RPMI7951 (cell line): ENCODE data around the gene CAMK1. TPM values are rescaled to one million over a fixed set of nuclear protein-coding genes. Genes with fewer than 3 reads are reported as not detected.
A peak's percentile ranks its signal among the peaks of the same experiment; 100 is the strongest.
"Not testable (repeated sequence)": the region's sequence is repeated elsewhere in the genome, so short reads cannot be mapped to it uniquely, and the experiment has no call there.

Experiments used
- DNase-seq: peaks from one replicate; pipeline ENCODE4 v3.0.0-alpha.2; 2012; ENCODE audit warnings: low read depth
- total RNA-seq: library from RNA; depleted of rRNA; stranded (reverse); fragments of >200 nt; shearing (Covaris generic); gene quantifications from 2 replicates; pipeline ENCODE4 v1.2.3, GENCODE V29; 2014

The CAMK1 gene
- total RNA-seq, 1 experiment from 2014 or later = 40.4 TPM

DNA sequence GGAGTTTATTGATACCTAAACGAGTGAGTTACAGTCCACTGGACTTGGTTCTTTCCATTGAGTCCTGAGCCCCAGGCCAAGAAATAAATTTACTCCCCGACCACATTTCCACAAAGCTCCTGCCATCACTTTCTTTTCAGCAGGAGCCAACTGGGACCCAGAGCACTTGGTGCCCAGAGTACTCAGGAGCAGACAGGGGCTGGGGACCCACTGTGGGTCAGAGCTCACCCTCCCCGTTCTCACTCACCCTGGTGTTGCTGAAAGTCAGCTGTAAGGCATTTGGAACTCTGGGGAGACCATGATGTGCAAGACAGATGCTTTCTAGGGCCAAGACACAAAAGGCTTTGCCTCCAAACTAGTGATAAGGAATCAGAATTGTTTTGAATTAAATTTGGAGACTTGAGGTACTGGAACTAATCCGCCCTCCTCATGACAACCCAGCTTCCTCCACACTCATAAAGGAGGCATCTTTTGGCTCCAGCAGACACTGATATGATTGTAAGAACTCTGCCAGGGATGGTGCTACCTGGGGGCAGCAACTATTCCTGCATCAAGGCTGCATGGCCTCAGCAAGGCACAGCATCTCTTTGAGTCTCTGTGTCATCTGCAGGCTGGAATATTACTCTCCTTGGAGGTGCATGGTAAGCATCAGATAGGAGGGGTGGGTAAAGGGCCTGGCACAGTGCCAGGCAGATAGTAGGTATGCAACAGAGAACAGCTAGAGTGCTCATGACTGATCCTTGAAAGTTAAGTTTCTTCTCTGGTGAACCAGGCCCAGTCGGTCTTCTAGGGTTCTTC is 7.3 kb upstream of the CAMK1 start:
- no peak for DNase-seq

DNA sequence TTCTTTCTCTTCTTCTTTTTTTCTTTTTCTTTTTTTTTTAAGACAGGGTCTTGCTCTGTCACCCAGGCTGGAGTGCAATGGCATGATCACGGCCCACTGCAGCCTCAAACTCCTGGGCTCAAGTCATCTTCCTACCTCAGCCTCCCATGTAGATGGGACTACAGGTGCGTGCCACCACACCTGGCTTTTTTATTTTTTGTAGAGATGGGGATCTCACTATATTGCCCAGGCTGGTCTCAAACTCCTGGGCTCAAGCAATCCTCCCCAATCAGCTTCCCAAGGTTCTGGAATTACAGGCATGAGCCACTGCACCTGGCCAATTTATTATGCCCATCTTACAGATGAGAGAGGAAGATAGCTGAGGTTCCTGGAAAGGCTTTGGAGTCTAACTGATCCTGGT is 1.3 kb upstream of the CAMK1 start:
- DNase-seq = not testable (repeated sequence)

DNA sequence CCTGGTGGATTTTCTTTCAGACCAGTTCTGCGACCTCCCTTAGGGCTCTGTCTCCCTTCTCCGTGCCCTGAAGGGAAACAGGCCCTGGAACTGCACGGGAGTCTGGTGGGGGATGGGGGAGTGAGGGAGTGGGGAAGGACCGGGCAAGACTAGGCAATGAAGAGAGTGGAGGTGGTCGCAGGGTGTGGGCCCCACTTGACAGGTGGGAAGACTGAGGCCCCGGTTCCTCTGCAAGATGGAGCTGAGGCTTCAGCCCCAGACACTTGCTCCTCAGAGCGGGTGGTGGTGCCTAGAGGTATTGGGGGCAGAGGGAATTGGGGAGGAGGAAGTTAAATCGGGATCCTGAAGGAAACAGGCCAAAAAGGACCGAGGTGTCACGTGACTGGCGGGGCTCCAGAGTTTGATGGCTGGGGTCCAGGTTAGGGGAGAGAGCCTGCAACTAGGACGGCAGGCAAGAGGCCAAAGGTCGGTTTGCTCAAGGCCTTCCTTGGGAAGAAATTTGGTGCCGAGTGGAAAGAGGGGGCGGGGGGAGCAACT is 597 bp upstream of the CAMK1 start:
- DNase-seq = peak; percentile 27

DNA sequence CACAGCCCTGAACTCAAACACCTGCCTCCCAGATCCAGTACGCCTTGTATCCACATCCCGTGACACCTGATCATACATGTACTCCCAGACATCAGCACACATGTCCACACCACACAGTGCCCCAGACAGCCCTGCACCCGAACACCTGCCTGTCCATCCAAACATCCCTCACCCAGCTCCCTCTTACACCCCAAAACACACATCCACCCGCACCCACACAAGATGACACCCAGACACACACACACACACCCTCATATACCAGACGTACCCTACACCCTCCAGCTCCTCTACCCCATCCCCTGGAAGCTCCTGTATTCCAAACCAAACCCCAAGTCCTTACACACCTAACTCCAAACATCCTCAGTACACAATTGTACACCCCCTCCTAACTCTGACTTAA is 735 bp downstream of the CAMK1 start:
- no peak for DNase-seq

DNA sequence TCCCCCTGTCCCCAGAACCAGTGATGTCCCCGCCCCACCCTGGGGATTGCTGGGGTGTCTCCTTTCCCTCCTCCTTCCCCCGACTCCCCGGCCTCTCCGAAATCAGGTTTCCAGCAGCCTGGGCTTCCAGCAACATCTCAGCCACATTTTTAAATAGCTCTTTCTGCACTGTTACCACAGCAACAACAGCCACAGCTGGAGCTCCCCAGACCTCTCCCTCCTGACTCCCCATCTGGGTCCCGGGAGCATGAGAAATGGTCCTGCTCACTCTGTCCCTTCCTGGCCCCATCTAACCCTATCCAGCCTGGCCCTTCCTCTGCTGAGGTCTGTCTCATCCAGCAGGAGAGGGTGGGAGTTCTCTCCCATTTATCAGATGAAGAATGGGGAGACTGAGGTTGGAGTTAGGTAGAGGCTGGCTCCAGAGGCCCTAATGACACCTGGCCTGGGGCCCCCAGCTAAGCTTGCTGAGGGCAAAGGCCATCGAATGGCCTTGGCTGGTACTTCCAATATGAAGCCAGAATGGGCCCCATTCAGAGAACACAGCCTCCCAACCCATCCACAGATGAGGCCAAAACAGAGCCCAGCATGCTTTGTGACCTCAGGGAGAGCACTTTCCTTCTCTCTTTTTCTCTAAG is 1.5 kb downstream of the CAMK1 start:
- no peak for DNase-seq

DNA sequence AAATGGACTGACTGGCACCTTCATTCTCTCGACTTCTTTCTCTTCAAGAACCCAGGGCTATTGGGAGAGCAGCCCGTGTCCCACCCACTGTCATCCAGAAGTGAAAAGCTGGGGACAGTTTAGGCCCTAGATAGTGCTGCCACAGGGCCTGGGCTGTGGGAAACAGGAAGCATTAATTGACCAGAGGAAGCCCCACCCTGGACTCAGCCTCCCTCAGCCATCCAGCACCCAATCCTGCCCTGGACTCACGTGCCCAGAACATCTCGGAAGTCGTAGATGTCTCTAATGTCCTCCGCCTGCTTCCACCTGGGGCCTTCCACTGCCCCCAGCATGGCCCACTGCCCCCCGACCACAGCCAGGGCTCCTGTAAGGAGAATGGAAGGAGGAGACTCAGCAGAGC is 2.3 kb downstream of the CAMK1 start:
- DNase-seq = no peak

DNA sequence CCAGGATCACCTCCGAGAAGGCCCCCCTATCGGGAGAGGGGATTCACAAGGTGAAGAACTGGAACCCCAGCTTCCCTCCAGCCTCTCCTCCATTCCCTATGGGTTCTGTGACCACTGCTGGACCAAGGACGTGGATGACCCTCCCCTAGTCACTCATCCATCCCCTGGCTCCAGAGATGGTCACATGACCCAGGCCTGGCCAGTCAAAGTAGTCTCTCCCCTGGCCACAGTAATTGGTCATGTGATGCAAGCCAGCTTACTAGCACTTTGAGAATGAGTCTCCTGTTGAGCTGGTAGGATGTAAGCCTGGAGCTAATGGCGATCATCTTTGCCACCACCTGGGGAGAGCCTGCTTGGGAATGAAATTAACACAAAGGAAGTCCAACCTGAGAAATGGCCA is 3.9 kb downstream of the CAMK1 start:
- DNase-seq = no peak

DNA sequence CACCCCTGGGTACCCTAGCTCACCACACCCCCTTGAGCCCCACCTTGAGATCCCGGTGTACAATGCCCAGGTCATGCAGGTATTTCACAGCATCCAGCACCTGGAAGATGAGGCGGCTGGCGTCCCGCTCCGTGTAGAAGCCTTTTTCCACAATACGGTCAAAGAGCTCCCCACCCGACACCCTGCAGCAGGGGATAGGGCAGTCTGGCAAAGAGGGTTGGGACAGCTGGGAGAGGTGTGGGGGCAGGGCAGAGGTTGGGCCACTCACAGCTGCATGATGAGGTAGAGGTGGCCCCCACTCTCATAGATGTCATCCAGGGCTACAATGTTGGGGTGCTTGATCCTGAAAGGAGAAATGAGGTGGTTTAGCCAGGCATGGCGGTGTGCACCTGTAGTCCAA is 6.9 kb downstream of the CAMK1 start:
- no peak for DNase-seq

DNA sequence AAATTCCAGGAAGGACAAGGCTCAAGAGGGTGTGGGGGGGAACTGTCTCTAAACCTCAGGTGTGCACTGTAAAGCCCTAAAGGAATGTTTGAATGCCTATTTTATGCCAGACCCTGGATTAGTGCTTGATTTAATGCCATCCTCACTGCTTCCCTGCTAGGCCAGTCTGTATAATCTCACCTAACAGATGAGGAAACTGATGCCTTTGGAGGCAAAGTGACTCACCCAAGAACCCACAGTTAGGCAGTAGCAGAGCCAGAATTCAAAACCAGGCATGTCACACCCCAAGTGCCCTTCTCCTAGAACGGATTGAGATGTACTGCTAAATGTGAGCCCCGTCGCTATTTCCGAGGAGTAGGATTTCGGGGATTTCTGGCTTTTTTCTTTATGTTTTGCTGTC is 7.8 kb downstream of the CAMK1 start:
- DNase-seq = no peak

DNA sequence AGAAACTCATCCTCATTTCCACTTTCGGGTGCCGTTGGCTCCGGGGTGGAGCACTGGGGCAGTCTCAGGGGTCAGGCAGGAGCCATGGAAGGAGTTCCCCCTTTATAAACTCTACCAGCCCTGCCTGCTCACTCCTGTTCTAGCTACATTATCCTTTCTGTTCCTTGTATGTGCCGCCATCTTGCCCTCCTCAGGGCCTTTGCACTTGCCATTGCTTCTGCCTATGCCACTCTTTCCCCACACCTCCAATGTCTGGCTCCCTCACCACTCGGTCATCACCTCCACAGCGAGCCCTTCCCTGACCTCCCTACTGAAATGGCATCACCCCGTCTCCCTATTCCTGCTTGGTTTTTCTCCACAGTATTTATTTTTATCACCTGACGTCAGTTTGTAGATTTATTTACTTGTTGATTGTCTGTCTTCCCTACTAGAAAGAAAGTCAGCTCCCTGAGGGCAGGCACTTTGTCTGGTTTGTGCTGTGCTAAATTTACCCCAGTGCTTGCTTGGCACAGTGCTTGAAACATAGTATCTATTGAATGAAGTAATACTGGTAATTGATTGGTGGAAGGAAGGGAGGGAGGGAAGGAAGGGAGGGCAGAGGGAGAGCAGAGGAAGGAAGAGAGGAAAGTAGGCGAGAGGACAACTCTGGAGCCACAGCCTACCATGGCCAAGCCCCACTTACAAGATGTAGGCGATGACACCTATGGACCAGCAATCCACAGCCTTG is 8.8 kb downstream of the CAMK1 start:
- DNase-seq = no peak

DNA sequence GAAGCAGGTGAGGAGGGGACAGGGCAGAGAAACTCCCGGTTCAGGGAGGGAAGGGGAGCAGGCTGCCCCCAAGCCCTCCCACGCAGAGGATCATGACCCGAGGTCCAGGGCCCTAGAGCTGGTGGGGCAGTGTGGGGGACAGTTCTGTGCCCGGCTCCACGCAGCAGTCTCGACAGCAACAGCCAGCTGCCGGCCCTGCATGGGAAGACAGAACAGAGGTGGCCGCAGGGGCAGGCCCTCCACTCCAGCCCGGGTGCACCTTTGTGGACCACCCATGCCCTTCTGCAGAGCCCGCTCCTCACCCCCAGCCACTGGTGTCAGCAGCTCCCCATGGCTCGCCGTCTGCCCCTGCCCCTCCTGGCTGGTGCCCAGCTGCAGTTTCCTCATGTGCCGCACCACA is 12.3 kb downstream of the CAMK1 start:
- no peak for DNase-seq

DNA sequence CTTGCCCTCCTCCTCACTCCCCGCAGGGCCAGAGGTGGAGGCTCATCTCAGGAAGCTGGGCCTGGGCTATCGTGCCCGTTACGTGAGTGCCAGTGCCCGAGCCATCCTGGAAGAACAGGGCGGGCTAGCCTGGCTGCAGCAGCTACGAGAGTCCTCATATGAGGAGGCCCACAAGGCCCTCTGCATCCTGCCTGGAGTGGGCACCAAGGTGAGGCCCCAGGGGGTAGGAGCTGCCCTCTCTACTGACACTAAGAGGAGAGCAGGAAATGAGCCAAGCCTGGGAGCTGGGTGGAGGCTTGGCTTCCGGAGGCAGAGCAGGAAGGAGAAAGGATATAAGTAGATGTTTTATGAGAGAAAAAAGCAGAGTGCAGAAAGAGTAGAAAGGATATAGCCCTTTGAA is 15.1 kb downstream of the CAMK1 start:
- DNase-seq = no peak

DNA sequence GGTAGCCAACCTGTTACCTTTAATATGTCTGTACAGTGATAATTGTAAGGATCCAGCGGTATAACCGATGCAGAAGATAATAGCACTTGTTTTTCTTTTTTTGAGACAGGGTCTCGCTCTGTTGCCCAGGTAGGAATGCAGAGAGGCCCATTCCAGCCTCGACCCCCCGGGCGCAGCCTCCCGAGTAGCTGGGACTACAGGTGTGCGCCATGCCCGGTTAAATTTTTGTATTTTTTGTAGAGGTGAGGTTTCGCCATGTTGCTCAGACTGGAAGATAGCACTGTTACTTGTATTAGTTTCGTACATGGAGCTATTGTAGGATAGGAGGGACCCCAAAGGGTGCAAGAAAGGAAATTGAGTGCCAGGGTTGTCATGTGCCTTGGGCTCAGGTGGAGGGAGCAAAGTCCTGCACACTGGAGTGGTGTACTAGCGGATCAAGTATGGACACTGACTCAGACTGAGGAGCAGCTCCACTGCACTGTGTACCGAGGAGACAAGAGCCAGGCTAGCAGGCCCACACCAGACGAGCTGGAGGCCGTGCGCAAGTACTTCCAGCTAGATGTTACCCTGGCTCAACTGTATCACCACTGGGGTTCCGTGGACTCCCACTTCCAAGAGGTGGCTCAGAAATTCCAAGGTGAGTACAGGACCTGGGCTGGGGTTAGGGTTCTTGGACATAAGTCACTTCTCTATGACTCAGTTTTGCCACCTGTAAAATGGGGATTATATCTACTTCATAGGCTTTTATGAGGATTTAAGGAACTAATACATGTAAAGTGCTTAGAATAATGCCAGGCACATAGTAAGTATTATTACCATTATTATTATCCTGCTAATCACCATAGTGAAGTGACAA is 19.0 kb downstream of the CAMK1 start:
- peak; percentile 52 for DNase-seq

DNA sequence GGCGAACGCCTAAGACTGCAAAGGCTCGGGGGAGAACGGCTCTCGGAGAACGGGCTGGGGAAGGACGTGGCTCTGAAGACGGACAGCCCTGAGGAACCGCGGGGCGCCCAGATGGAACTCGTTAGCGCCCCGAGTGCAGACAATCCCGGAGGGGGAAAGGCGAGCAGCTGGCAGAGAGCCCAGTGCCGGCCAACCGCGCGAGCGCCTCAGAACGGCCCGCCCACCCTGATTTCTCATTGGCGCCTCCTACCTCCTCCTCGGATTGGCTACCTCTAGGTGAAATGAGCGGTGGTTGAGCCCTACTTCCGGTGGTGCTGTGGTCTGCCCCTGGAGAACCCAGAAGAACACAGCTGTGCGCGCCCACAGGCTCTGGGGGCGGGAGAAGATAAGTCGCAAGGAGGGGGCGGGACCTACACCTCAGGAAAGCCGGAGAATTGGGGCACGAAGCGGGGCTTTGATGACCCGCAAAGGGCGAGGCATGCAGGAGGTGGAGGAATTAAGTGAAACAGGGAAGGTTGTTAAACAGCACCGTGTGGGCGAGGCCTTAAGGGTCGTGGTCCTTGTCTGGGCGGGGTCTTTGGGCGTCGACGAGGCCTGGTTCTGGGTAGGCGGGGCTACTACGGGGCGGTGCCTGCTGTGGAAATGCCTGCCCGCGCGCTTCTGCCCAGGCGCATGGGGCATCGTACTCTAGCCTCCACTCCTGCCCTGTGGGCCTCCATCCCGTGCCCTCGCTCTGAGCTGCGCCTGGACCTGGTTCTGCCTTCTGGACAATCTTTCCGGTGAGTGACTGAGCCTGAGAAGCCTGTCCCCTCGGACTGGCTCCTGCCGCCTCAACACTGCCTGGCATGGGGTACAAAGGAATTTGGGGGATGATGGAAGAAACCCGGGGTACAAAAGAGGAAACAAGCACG is 19.8 kb downstream of the CAMK1 start, which contains the start of gene OGG1:
TSS of gene OGG1 (plus strand) at position 308 of the 911 bp plus-strand sequence. CDS start at position 643, 335 bp downstream.
- DNase-seq = peak; percentile 100

DNA sequence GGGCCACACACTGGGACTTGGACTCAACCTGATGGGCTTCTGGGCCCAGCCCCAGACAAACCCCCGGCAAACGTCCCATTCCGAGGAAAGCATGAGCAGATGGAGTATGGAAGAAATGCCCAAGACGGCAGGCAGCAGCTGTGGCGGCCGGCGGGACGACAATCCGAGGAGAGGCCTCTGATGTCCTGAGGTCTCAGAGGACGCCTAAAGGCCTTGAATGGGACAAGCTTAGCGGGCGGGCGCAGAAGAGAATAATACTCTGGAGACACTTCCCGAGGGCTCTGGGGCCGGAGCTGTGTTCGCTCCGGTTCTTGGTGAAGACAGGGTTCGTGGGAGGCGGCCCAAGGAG is 20.5 kb downstream of the CAMK1 start:
- DNase-seq = no peak

DNA sequence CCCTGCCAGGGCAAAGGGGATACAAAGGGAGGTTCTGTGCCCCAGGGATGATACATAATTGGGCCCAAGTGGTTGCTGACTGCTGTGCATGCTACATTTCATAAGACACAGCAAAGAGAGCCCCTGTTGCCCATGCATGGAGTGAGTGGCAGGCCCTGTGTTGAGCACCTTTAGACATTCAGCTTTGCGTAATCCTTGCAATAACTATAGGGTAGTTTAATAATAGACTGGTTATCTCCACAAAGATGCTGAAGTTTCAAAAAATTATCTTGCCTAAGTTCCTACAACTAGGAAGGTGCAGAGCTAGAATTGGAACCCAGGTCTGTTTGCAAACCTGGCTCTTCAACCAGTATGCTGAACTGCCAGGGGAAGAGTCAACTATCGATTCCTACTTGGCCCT is 21.7 kb downstream of the CAMK1 start:
- no peak for DNase-seq

DNA sequence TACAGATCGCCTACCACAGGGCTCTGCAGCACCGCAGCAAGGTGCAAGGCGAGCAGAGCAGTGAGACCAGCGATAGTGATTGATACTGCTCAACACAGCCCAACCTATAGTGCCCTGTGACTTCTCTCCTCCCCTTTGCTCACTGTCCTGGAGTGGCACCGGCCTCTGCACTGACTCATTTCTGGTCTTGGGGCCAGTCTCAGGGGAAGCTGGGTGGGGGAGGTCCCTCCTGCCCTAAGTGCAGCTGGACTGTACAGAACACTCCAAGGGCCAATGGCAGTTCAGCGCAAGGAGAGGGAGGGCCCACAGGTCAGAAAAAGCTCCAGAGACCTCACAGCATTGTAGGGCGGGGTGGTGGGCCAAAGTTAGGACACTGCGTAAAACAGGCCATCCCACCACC is 22.5 kb downstream of the CAMK1 start:
- DNase-seq = peak; percentile 78

DNA sequence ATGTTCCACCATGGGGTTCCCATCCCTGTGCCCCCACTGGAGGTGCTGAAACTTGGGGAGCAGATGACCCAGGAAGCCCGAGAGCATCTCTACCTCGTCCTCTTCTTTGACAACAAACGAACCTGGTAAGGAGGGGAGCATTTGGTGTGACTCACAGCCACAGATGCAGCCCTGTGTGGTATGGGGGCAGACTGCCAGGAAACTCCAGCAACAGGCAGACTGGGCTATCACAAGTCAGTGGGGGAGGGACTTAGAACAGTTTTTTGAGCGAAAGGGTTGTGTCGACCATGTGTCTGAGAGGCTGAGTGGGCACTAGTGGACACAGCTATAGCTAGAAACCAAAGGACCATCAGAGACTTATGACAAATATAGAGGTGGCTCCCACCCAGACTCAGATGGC is 23.4 kb downstream of the CAMK1 start:
- peak; percentile 89 for DNase-seq

DNA sequence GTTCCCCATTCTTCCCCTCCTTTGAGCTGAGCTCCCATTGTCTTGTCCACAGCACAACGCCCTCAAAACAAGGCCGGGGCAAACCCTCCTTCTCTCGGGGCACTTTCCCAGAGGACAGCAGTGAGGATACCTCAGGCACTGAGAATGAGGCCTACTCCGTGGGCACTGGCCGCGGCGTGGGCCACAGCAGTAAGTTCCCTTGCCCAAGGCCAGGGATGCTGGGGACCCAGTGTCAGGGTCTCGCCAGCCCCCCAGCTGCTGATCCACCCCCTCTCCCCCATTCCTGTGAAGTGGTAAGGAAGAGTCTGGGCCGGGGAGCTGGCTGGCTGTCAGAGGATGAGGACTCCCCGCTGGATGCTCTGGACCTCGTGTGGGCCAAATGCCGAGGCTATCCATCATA is 24.2 kb downstream of the CAMK1 start:
- DNase-seq = no peak

DNA sequence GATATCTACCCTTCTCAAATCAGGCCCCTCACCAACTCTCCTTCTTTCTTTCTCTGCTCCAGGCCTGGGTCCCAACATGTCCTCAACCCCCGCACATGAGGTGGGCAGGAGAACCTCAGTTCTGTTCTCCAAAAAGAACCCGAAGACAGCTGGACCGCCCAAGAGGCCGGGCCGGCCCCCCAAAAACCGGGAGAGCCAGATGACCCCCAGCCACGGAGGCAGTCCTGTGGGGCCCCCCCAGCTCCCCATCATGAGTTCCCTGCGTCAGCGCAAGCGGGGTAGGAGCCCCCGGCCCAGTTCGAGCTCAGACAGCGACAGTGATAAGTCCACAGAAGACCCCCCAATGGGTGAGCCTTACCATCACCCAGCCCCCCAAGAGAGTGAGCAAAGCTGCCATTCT is 25.6 kb downstream of the CAMK1 start:
- no peak for DNase-seq

DNA sequence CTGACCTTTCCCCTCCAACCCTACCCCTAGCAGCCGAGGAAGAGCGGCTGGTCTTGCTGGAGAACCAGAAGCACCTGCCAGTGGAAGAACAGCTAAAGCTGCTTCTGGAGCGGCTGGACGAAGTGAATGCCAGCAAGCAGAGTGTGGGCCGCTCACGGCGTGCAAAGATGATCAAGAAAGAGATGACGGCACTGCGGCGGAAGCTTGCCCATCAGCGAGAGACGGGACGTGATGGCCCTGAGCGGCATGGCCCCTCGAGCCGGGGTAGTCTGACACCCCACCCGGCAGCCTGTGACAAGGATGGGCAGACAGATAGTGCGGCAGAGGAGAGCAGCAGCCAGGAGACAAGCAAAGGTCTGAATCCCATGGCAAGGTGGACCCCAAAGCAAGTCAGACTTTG is 26.2 kb downstream of the CAMK1 start:
- DNase-seq = no peak
